HFFc6 (cell line): ENCODE measurements around the gene SLC15A3. TPM values are rescaled to one million over a fixed set of nuclear protein-coding genes. Genes with fewer than 3 reads are reported as not detected.

Source experiments
- DNase-seq: peaks from one replicate; pipeline ENCODE4 v3.0.0-alpha.2; 2018
- H3K27ac Mint-ChIP-seq: 2 replicates; pipeline ENCODE4 v1.8.0; 2020; ENCODE audit warnings: mild to moderate bottlenecking, mixed read lengths
- H3K27me3 Mint-ChIP-seq: 2 replicates; pipeline ENCODE4 v1.8.0; 2021; ENCODE audit warnings: mild to moderate bottlenecking, moderate library complexity, mixed read lengths; ENCODE audit not compliant: insufficient read depth
- H3K36me3 Mint-ChIP-seq: 2 replicates; pipeline ENCODE4 v1.8.0; 2021; ENCODE audit warnings: low read depth, mixed read lengths
- H3K4me1 Mint-ChIP-seq: 2 replicates; pipeline ENCODE4 v1.8.0; 2020; ENCODE audit warnings: low read depth, mixed read lengths
- H3K4me3 Mint-ChIP-seq: 2 replicates; pipeline ENCODE4 v1.8.0; 2020; ENCODE audit warnings: mild to moderate bottlenecking, moderate library complexity, mixed read lengths
- H3K9me3 Mint-ChIP-seq: 2 replicates; pipeline ENCODE4 v1.8.0; 2020; ENCODE audit warnings: mild to moderate bottlenecking, mixed read lengths
- total RNA-seq, 6 experiments: library from RNA; stranded (reverse); fragmentation: NEBNext Ultra II Directional; extraction: Animal tissue kit (Norgen Biotek cat#: 25700); gene quantifications; 2 replicates in 1 of 6; 3 replicates in 5 of 6; pipeline ENCODE4 v1.2.3, GENCODE V29; 2021
- TF ChIP-seq, protein P1 (sequence below): fragments of 200-600 bp; sonication (generic); IDR thresholded peaks from 2 replicates; pipeline ENCODE4 v1.5.0; 2021; ENCODE audit warnings: antibody characterized with exemption, mild to moderate bottlenecking

SLC15A3 gene
- total RNA-seq, 6 experiments from 2014 or later = 2.7 to 6.6 (median 3.4) TPM

- TF ChIP-seq, protein P1, sequence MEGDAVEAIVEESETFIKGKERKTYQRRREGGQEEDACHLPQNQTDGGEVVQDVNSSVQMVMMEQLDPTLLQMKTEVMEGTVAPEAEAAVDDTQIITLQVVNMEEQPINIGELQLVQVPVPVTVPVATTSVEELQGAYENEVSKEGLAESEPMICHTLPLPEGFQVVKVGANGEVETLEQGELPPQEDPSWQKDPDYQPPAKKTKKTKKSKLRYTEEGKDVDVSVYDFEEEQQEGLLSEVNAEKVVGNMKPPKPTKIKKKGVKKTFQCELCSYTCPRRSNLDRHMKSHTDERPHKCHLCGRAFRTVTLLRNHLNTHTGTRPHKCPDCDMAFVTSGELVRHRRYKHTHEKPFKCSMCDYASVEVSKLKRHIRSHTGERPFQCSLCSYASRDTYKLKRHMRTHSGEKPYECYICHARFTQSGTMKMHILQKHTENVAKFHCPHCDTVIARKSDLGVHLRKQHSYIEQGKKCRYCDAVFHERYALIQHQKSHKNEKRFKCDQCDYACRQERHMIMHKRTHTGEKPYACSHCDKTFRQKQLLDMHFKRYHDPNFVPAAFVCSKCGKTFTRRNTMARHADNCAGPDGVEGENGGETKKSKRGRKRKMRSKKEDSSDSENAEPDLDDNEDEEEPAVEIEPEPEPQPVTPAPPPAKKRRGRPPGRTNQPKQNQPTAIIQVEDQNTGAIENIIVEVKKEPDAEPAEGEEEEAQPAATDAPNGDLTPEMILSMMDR = no peak
- H3K9me3 Mint-ChIP-seq = no peaks in the 10 kb centered on the region
- no peaks in the 10 kb centered on the region for H3K36me3 Mint-ChIP-seq
- no peak overlapping the region for H3K27ac Mint-ChIP-seq
- DNase-seq = no peak
- peaks cover 37% of the 10 kb centered on the region for H3K27me3 Mint-ChIP-seq
- peaks cover 12% of the 10 kb centered on the region for H3K4me1 Mint-ChIP-seq
- no peak overlapping the region for H3K4me3 Mint-ChIP-seq
Measured at GRCh38 chr11:60982184-60982583, 30.2 kb upstream of the SLC15A3 start.

DNA sequence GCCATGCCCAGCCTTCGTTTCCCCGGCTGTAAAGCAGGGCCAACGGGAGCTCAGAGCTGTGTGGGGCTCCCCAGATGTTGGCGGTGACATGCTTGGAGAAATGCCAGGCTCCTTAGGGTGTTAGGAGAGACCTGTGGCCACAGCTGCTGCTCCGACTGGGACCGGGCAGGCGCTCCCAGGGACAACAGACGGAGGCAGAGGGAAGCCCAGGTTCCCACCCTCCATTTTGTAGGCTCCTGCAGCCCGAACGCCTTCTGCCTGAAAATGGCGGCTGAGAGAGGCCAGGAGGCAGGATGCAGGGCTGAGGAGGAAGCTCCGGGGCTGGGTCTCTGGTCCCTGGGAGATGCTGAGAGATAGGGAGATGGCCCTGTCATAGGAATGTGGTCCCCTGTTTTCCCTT lies 29.5 kb upstream of the SLC15A3 start:
- Mint-ChIP-seq H3K4me1 (peaks cover 11% of the 10 kb centered on the region), H3K4me3 (no peak overlapping the region), H3K27ac (no peak overlapping the region), H3K9me3 (no peaks in the 10 kb centered on the region), H3K27me3 (peaks cover 38% of the 10 kb centered on the region), H3K36me3 (no peaks in the 10 kb centered on the region)
- TF ChIP-seq, protein P1 = no peak
- DNase-seq = no peak

DNA sequence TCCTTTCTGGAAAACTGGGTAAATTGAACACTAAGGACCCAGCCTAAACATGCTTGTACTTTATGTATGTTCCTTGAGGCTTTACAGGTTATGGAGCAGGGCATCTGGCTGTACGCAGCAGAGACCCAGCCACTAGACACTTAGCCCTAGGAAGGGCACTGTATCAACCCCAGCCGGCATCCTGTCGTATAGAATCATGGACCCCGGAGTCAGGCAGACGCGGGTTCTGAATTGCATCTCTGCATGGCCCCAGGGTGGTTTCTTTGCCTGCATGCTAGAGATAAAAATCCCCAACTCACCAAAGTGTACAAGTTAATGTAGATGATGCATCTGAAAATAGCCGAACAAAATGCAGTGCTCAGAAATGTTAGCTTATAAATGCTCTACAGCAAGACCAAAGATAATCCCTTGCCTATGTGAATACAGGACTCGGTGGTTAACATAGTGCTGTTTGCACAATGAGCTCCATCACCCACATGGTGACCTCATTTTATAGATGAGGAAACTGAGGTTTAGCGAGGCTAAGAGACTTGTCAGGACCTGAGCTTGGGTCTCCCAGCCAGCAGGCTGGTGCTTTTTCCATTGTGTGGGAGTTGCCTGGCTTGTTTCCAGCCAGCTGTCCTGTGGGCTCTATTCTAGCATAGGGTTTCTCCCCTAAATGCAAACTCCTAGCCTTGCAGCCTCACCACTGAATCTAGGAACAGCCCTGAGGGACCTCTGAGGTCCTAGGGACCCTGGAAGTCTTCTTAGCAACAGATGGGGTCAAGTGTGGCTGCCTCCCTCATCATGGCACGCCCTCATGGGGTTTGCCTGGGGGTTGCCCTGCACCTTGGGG lies 26.8 kb upstream of the SLC15A3 start:
- no peaks in the 10 kb centered on the region for H3K4me1 Mint-ChIP-seq
- H3K36me3 Mint-ChIP-seq = no peaks in the 10 kb centered on the region
- H3K27me3 Mint-ChIP-seq = peaks cover 33% of the 10 kb centered on the region
- H3K4me3 Mint-ChIP-seq = no peak overlapping the region
- TF ChIP-seq, protein P1 = no peak
- no peak overlapping the region for H3K27ac Mint-ChIP-seq
- no peaks in the 10 kb centered on the region for H3K9me3 Mint-ChIP-seq
- DNase-seq = no peak

GRCh38 chr11:60977836-60978235 lies 25.9 kb upstream of the SLC15A3 start:
- H3K9me3 Mint-ChIP-seq = no peaks in the 10 kb centered on the region
- H3K36me3 Mint-ChIP-seq = no peaks in the 10 kb centered on the region
- peaks cover 29% of the 10 kb centered on the region for H3K27me3 Mint-ChIP-seq
- DNase-seq = no peak
- TF ChIP-seq, protein P1 = no peak
- no peaks in the 10 kb centered on the region for H3K4me1 Mint-ChIP-seq
- H3K4me3 Mint-ChIP-seq = no peak overlapping the region
- H3K27ac Mint-ChIP-seq = no peak overlapping the region

DNA sequence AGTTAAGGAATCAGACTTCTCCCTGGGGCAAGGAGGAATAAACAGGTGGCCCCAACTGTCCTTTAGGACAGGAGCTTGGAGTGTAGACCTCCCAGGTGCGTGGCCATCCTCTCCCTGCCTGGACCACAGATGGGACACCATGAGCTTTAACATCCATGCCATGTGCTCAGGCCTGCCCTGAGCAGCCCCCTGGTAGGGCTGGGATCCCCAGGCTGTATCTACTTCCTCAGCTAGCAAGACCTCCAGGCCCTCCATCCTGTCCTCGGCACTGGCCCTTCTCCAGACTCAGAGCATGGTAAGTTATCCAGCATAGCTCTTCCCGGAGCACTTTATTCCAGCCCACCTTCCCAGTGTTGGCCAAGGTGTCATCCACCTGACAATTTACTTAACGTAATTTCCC lies 25.2 kb upstream of the SLC15A3 start:
- peaks cover 30% of the 10 kb centered on the region for H3K27me3 Mint-ChIP-seq
- H3K36me3 Mint-ChIP-seq = no peaks in the 10 kb centered on the region
- TF ChIP-seq, protein P1 = no peak
- H3K9me3 Mint-ChIP-seq = no peaks in the 10 kb centered on the region
- no peaks in the 10 kb centered on the region for H3K4me1 Mint-ChIP-seq
- no peak overlapping the region for H3K4me3 Mint-ChIP-seq
- no peak overlapping the region for H3K27ac Mint-ChIP-seq
- no peak for DNase-seq
